Measurements from ENCODE around the gene LCN1. TPM values are rescaled to one million over a fixed set of nuclear protein-coding genes. Genes with fewer than 3 reads are reported as not detected.
"Not testable (repeated sequence)": the region's sequence is repeated elsewhere in the genome, so short reads cannot be mapped to it uniquely, and the experiment has no call there.

LCN1 gene
- total RNA-seq, 6 donors from 2014 or later, result not detected

DNA sequence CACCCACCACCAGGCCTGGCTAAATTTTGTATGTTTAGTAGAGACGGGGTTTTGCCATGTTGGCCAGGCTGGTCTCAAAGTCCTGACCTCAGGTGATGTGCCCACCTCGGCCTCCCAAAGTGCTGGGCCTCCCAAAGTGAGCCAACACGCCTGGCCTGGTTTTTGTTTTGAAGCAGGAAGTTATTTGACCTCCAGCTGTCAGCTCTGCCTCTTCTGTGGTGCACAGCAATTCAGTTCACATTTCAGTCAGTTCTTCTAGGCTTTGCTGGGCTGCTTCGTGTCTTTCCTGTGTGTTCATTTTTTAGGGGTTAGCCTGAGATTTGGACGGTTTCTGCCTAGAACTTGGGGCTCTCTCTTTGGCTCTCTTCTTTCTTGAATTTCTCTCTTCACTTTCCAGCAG, 8.9 kb downstream of the LCN1 start:
- ATAC-seq (ENCODE audit: low FRiP score in 2 of 2) (no peak), DNase-seq (no peak)
- Histone ChIP-seq H3K4me1 (no peaks in the 10 kb centered on the region), H3K27me3 (no peaks in the 10 kb centered on the region), H3K9me3 (no peaks in the 10 kb centered on the region), H3K27ac (no peak overlapping the region), H3K36me3 (no peaks in the 10 kb centered on the region), H3K4me3 (no peak overlapping the region)
- WGBS, 2 donors, result 69 to 81% methylated on average over 5 of the region's 5 CpGs
- TF ChIP-seq POLR2AphosphoS5 (IDR thresholded peaks at IDR 0.05) (no peak), POLR2A (IDR thresholded peaks at IDR 0.05) (no peak), EP300 (IDR thresholded peaks at IDR 0.05) (no peak)
- TF ChIP-seq, protein P1, sequence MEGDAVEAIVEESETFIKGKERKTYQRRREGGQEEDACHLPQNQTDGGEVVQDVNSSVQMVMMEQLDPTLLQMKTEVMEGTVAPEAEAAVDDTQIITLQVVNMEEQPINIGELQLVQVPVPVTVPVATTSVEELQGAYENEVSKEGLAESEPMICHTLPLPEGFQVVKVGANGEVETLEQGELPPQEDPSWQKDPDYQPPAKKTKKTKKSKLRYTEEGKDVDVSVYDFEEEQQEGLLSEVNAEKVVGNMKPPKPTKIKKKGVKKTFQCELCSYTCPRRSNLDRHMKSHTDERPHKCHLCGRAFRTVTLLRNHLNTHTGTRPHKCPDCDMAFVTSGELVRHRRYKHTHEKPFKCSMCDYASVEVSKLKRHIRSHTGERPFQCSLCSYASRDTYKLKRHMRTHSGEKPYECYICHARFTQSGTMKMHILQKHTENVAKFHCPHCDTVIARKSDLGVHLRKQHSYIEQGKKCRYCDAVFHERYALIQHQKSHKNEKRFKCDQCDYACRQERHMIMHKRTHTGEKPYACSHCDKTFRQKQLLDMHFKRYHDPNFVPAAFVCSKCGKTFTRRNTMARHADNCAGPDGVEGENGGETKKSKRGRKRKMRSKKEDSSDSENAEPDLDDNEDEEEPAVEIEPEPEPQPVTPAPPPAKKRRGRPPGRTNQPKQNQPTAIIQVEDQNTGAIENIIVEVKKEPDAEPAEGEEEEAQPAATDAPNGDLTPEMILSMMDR (IDR thresholded peaks at IDR 0.05), result no peak

DNA sequence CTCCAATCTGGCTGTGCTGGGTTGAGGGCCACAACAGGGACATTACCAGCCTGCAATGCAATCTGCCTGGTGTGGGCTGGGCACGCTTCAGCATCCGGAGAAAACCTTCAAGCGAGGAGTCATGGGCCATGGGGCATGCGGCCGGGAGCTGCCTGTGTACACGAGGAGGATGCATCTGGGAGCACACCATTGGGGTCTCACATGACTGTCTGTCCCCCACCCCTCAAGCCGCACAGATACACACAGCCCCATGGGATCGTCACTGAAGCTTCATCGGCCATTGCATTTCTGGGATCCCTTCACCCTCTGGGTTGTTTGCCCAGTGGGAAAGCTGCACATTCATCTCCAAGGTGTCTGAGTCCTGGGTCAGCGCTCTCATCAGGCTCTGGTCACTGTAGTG, 9.9 kb downstream of the LCN1 start:
- H3K4me1 ChIP-seq, result no peaks in the 10 kb centered on the region
- no peak overlapping the region for H3K4me3 ChIP-seq
- H3K27me3 ChIP-seq, result no peaks in the 10 kb centered on the region
- no peaks in the 10 kb centered on the region for H3K9me3 ChIP-seq
- TF ChIP-seq, protein P1 (IDR thresholded peaks at IDR 0.05), result no peak
- no peak for TF ChIP-seq EP300 (IDR thresholded peaks at IDR 0.05)
- TF ChIP-seq POLR2AphosphoS5 (IDR thresholded peaks at IDR 0.05), result no peak
- no peak for TF ChIP-seq POLR2A (IDR thresholded peaks at IDR 0.05)
- WGBS, 2 donors, result 91 to 97% methylated on average over 8 to 10 of the region's 10 CpGs
- ATAC-seq (ENCODE audit: low FRiP score in 2 of 2) (no peak), DNase-seq (peak in 1 of 2 donors; percentile 57)
- H3K36me3 ChIP-seq, result no peaks in the 10 kb centered on the region
- no peak overlapping the region for H3K27ac ChIP-seq

DNA sequence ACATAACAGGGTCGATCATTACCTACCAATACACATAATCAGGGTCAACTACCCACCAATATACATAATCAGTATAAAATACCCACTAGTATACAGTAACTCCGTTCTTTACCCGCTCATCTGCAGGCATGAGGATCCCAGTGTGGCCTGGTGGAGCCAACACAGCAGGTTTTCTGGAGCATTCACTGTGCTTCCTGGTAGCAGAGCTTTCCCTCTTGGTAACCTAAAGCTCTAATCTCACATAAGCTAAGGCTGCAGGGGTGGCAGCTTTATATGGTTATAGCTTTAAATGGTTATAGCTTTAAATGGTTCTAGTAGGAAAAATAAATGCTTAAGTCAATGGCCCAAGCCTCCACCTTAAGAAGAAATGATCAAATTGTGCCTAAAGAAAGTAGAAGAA, 11.9 kb downstream of the LCN1 start:
- Histone ChIP-seq H3K36me3 (no peaks in the 10 kb centered on the region), H3K27me3 (no peaks in the 10 kb centered on the region), H3K27ac (no peak overlapping the region), H3K9me3 (no peaks in the 10 kb centered on the region), H3K4me1 (no peaks in the 10 kb centered on the region), H3K4me3 (no peak overlapping the region)
- ATAC-seq (ENCODE audit: low FRiP score in 2 of 2) (no peak), DNase-seq (no peak)
- TF ChIP-seq, protein P1 (IDR thresholded peaks at IDR 0.05), result no peak
- no peak for TF ChIP-seq POLR2AphosphoS5 (IDR thresholded peaks at IDR 0.05)
- TF ChIP-seq EP300 (IDR thresholded peaks at IDR 0.05), result no peak
- no peak for TF ChIP-seq POLR2A (IDR thresholded peaks at IDR 0.05)
- 93 to 94% methylated on average over 3 of the region's 3 CpGs for WGBS, 2 donors

DNA sequence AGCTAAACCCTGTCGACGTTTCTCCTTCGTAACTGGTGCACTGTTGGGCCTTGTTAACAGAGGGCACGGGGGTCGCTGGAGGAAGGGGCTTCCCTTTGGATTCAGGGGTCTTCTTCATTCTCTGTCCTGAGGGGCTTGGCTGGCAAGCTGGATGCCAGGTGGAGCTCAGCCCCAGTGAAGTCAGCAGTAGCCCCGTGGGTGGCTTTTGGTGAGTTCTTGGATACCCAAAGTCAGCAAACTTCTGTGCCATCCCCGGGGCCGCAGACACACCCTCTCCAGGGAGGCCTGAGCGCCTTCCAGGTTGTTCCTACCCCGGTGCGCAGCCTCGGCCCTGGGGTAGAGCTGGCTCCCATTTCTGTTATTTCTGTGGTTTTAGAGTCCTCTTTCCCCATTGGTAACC, 12.4 kb downstream of the LCN1 start:
- DNase-seq, result peak in 1 of 2 donors; percentile 45

DNA sequence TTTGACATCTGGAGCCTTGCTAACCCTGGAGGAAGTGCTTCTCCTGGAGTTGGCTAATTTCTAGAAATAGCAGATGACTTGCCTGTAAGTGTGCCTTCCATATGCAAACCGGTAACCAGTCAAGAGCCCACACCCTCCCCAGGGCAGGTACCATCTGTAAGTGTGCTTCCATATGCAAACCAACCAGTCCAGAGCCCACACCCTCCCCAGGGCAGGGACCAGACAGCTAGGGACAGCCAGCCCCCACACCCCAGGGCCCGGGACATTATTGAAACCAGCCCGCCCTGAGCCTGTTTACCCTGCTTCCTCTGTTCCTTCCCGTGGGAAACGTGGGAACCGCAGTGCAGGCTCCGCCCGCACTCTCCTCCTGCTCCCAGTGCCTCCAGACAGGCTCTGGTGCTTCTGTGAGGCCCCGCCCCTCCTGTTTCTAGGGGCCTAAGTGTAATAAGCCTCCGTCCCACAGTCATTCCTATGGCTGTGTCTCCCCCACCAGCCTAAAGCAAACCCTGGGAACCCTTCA, 13.0 kb downstream of the LCN1 start:
- not testable (repeated sequence) for DNase-seq; H3K36me3 ChIP-seq; H3K4me1 ChIP-seq; H3K9me3 ChIP-seq; H3K27me3 ChIP-seq; H3K4me3 ChIP-seq; ATAC-seq (ENCODE audit: low FRiP score in 2 of 2)
- H3K27ac ChIP-seq, result peak overlapping the region in 1 of 4 donors; percentile 31
- 21 to 28% methylated on average over 3 to 10 of the region's 10 CpGs for WGBS, 2 donors

More for the DNA sequence above, 12.4 kb downstream of the LCN1 start:
- H3K36me3 ChIP-seq, result no peaks in the 10 kb centered on the region
- H3K4me1 ChIP-seq, result no peaks in the 10 kb centered on the region
- ATAC-seq (ENCODE audit: low FRiP score in 2 of 2), result no peak
- no peaks in the 10 kb centered on the region for H3K9me3 ChIP-seq
- WGBS, 2 donors, result 88 to 92% methylated on average over 12 of the region's 12 CpGs
- peak overlapping the region in 1 of 4 donors; percentile 31 for H3K27ac ChIP-seq
- H3K27me3 ChIP-seq, result no peaks in the 10 kb centered on the region
- no peak overlapping the region for H3K4me3 ChIP-seq
- TF ChIP-seq, protein P1 (IDR thresholded peaks at IDR 0.05), result no peak
- TF ChIP-seq POLR2AphosphoS5 (IDR thresholded peaks at IDR 0.05) (no peak), EP300 (IDR thresholded peaks at IDR 0.05) (no peak), POLR2A (IDR thresholded peaks at IDR 0.05) (no peak)

DNA sequence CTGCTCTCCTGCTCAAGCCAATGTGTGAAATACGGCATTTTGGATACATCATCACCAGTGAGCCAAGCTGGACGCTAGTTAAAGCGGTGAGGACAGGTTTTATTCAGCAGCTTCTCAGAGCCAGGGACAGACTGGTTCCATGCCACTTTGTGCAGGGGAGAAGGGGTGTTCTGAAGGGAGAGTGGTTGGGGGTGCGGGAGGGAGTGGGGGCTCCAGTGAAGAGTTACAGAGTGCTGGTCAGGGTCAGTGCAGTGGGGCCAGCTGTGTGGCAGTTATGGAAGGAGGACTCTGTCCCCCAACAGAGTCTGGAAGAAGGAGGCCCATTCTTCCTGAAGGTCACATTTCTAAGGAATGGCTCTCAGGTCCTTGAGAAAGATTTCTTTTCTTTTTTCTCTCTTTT, 13.6 kb downstream of the LCN1 start:
- H3K27ac ChIP-seq; DNase-seq; H3K4me3 ChIP-seq; H3K36me3 ChIP-seq; H3K4me1 ChIP-seq; ATAC-seq (ENCODE audit: low FRiP score in 2 of 2); H3K27me3 ChIP-seq; H3K9me3 ChIP-seq: not testable (repeated sequence)
- 86 to 92% methylated on average over 3 to 4 of the region's 4 CpGs for WGBS, 2 donors

DNA sequence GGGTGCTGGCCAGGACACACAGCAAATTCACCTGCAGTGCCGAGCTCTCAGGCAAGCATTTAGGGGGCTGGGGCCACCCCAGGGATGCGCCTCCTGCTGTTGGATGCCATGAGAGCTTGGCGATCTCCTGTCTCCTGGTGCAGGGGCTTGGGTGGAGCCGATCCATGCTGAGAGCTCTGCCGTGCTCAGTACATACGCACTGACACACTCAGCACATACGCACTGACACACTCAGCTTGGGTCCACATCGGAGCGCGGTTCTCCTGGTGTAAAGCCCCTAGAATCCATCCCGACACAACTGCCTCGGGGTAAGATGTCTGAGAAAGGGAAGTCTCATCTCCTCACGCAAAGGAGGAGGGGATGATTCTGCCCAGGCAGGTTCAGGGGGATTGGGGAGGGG, 14.4 kb downstream of the LCN1 start:
- 80 to 85% methylated on average over 6 to 8 of the region's 13 CpGs for WGBS, 2 donors
- not testable (repeated sequence) for H3K9me3 ChIP-seq; H3K4me3 ChIP-seq; DNase-seq; H3K4me1 ChIP-seq; H3K27me3 ChIP-seq; ATAC-seq (ENCODE audit: low FRiP score in 2 of 2); H3K36me3 ChIP-seq; H3K27ac ChIP-seq

Measured in upper lobe of left lung (tissue), 6 donors.